ENCODE data around the gene DNAL1. TPM values are rescaled to one million over a fixed set of nuclear protein-coding genes. Genes with fewer than 3 reads are reported as not detected.

Gene DNAL1
- total RNA-seq, 4 donors from 2014 or later, result 16.7 to 47.8 (median 23.9) TPM

- Histone ChIP-seq H3K4me1 (peaks cover 0 to 3% of the 10 kb centered on the region in 2 donors), H3K9me3 (no peaks in the 10 kb centered on the region), H3K36me3 (no peaks in the 10 kb centered on the region), H3K27ac (no peak overlapping the region), H3K4me3 (replicated peaks in 1 of 3) (no peak overlapping the region), H3K27me3 (no peaks in the 10 kb centered on the region)
- no peak for TF ChIP-seq POLR2A (IDR thresholded peaks at IDR 0.05)
- TF ChIP-seq, protein P1, sequence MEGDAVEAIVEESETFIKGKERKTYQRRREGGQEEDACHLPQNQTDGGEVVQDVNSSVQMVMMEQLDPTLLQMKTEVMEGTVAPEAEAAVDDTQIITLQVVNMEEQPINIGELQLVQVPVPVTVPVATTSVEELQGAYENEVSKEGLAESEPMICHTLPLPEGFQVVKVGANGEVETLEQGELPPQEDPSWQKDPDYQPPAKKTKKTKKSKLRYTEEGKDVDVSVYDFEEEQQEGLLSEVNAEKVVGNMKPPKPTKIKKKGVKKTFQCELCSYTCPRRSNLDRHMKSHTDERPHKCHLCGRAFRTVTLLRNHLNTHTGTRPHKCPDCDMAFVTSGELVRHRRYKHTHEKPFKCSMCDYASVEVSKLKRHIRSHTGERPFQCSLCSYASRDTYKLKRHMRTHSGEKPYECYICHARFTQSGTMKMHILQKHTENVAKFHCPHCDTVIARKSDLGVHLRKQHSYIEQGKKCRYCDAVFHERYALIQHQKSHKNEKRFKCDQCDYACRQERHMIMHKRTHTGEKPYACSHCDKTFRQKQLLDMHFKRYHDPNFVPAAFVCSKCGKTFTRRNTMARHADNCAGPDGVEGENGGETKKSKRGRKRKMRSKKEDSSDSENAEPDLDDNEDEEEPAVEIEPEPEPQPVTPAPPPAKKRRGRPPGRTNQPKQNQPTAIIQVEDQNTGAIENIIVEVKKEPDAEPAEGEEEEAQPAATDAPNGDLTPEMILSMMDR (IDR thresholded peaks at IDR 0.05), result no peak
- DNase-seq, result peak in 1 of 2 donors; percentile 3
- intact Hi-C loops (cut with DNase I), result no loop called here
- WGBS, 2 donors, result 44 to 50% methylated on average over 2 of the region's 2 CpGs
Measured at GRCh38 chr14:73610687-73611086, 34.1 kb upstream of the DNAL1 start.

- Histone ChIP-seq H3K4me1 (peaks cover 0 to 3% of the 10 kb centered on the region in 2 donors), H3K9me3 (no peaks in the 10 kb centered on the region), H3K27ac (peak within 1 kb of the TSS; percentile 9 to 73 (median 60)), H3K27me3 (no peaks in the 10 kb centered on the region), H3K4me3 (replicated peaks in 1 of 3) (peak within 1 kb of the TSS; percentile 5 to 51 (median 43)), H3K36me3 (no peaks in the 10 kb centered on the region)
- intact Hi-C loops (cut with DNase I), result no loop called here
- TF ChIP-seq POLR2A (IDR thresholded peaks at IDR 0.05), result peak in 1 of 2 donors; percentile 49
- TF ChIP-seq, protein P1 (IDR thresholded peaks at IDR 0.05), result no peak
- DNase-seq, result peak; percentile 69 to 74
- 1 to 3% methylated on average over 22 to 26 of the region's 84 CpGs for WGBS, 2 donors
Measured at GRCh38 chr14:73612339-73613045, 32.3 kb upstream of the DNAL1 start, which contains the start of gene ACOT6. ACOT6 (plus strand) TSS chr14:73612517; CDS start chr14:73612572, 55 bp downstream.

DNA sequence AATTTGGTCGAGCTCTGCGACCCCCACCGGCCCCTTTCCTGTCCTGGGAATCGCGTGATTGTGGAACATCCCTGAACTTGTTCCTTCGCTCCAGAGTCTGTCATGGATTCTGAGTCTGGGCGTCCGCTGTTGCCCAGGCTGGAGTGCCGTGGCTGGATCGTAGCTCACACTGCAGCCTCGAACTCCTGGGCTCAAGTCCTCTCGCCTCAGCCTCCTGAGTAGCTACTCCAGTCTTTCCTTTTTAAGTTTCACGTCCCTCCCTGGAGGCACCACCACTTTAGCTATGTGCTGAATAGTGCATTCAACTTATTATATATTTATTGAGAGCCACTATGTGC, 31.8 kb upstream of the DNAL1 start:
- Histone ChIP-seq H3K27me3 (no peaks in the 10 kb centered on the region), H3K9me3 (no peaks in the 10 kb centered on the region), H3K4me1 (peaks cover 0 to 3% of the 10 kb centered on the region in 2 donors), H3K27ac (peak overlapping the region in 2 of 3 donors; percentile 9 to 73), H3K36me3 (no peaks in the 10 kb centered on the region), H3K4me3 (replicated peaks in 1 of 3) (peak overlapping the region; percentile 5 to 51 (median 43))
- no peak for DNase-seq
- WGBS, 2 donors, result 6 to 8% methylated on average over 6 to 13 of the region's 13 CpGs
- TF ChIP-seq, protein P1 (IDR thresholded peaks at IDR 0.05), result no peak
- TF ChIP-seq POLR2A (IDR thresholded peaks at IDR 0.05), result no peak
- intact Hi-C loops (cut with DNase I), result no loop called here

DNA sequence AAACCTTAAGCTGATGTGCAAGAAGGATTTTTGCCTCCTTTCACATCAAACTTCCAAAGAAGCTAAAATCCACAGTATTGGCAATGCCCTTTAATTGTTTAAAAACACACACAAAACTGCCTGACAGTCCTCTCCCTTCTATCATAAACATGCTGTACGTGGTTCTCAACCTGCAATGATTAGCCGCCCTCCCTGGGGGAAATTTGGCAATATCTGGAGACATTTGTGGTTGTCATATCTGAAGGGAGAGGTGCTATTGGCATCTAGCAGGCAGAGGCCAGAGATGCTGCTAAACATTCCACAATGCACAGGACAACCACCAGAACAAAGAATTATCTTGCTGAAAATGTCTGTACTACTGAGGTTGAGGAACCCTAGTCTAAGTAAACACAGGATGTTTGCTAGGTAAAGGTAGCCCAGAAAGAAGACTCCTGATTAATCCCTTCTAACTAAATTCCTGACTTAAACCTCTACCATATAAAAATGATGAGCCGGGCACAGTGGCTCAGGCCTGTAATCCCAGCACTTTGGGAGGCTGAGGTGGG, 31.3 kb upstream of the DNAL1 start:
- no peak overlapping the region for H3K4me3 ChIP-seq (replicated peaks in 1 of 3)
- intact Hi-C loops (cut with DNase I), result no loop called here
- no peak for DNase-seq
- no peaks in the 10 kb centered on the region for H3K36me3 ChIP-seq
- H3K27ac ChIP-seq, result no peak overlapping the region
- peaks cover 0 to 3% of the 10 kb centered on the region in 2 donors for H3K4me1 ChIP-seq
- TF ChIP-seq, protein P1 (IDR thresholded peaks at IDR 0.05), result no peak
- TF ChIP-seq POLR2A (IDR thresholded peaks at IDR 0.05), result no peak
- no peaks in the 10 kb centered on the region for H3K27me3 ChIP-seq
- H3K9me3 ChIP-seq, result no peaks in the 10 kb centered on the region
- 89 to 95% methylated on average over 3 of the region's 3 CpGs for WGBS, 2 donors

DNA sequence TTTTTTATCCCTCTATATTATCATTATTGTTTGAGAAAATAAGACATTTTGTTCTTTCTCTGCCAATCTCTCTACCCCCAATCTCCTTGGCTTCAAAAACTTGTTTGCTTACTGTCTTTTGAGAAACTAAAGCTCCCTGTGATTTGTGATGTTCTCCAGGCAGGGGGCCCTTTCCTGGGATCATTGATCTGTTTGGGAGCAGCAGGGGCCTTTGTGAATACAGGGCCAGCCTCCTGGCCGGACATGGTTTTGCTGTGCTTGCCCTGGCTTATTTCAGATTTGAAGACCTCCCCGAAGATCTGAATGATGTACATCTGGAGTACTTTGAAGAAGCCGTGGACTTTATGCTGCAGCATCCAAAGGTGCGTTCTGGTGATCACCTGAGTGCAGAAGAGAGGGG, 28.0 kb upstream of the DNAL1 start:
- TF ChIP-seq, protein P1 (IDR thresholded peaks at IDR 0.05), result no peak
- no peak for TF ChIP-seq POLR2A (IDR thresholded peaks at IDR 0.05)
- no peak overlapping the region for H3K4me3 ChIP-seq (replicated peaks in 1 of 3)
- intact Hi-C loops (cut with DNase I), result no loop called here
- DNase-seq, result no peak
- H3K27ac ChIP-seq, result no peak overlapping the region
- 80 to 88% methylated on average over 4 of the region's 4 CpGs for WGBS, 2 donors
- H3K9me3 ChIP-seq, result no peaks in the 10 kb centered on the region
- no peaks in the 10 kb centered on the region for H3K27me3 ChIP-seq
- no peaks in the 10 kb centered on the region for H3K36me3 ChIP-seq
- peaks cover 0 to 3% of the 10 kb centered on the region in 2 donors for H3K4me1 ChIP-seq
